NB4 (cell line): ENCODE data around the gene NCOA7.

Source experiments
- CTCF ChIP-seq: IDR thresholded peaks from one replicate; pipeline ENCODE4 v1.5.1; 2012; ENCODE audit warnings: low read depth, low read length
- POLR2A ChIP-seq: IDR thresholded peaks from 2 replicates; pipeline ENCODE4 v1.6.1; 2011; ENCODE audit warnings: mild to moderate bottlenecking; ENCODE audit not compliant: insufficient read length; ENCODE audit errors: extremely low read depth
- TF ChIP-seq, protein P1 (sequence below): IDR thresholded peaks from 2 replicates; pipeline ENCODE4 v1.6.1; 2011; ENCODE audit warnings: low read depth, low read length

- TF ChIP-seq CTCF (no peak), POLR2A (no peak)
- TF ChIP-seq, protein P1, sequence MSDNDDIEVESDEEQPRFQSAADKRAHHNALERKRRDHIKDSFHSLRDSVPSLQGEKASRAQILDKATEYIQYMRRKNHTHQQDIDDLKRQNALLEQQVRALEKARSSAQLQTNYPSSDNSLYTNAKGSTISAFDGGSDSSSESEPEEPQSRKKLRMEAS, result no peak
Measured at GRCh38 chr6:125810445-125810844, 19.7 kb downstream of the NCOA7 start.
